Osteoblast (primary cell): ENCODE measurements around the gene EHF. TPM values are rescaled to one million over a fixed set of nuclear protein-coding genes. Genes with fewer than 3 reads are reported as not detected.

Experiments
- DNase-seq: peaks from one replicate; pipeline ENCODE4 v3.0.0; 2011; ENCODE audit warnings: low spot score, mixed read lengths; ENCODE audit not compliant: insufficient read length; ENCODE audit errors: missing footprints
- H2AFZ ChIP-seq: 2 replicates; pipeline ENCODE4 v1.6.0; 2011; ENCODE audit warnings: mild to moderate bottlenecking, low read length
- H3K27ac ChIP-seq: 2 replicates; pipeline ENCODE4 v1.5.1; 2011; ENCODE audit warnings: mild to moderate bottlenecking, low read depth, low read length, moderate library complexity
- H3K27me3 ChIP-seq: 2 replicates; pipeline ENCODE4 v1.6.0; 2012; ENCODE audit warnings: mild to moderate bottlenecking, control low read depth, inconsistent platforms, low read length, moderate library complexity; ENCODE audit not compliant: insufficient read depth
- H3K36me3 ChIP-seq: 2 replicates; pipeline ENCODE4 v1.5.1; 2011; ENCODE audit warnings: mild to moderate bottlenecking, low read length, control low read depth, moderate library complexity; ENCODE audit not compliant: insufficient read depth
- H3K4me1 ChIP-seq: 2 replicates; pipeline ENCODE4 v1.5.1; 2011; ENCODE audit warnings: mild to moderate bottlenecking, low read length, control low read depth, moderate library complexity; ENCODE audit not compliant: insufficient read depth
- H3K4me2 ChIP-seq: 2 replicates; pipeline ENCODE4 v1.6.0; 2011; ENCODE audit warnings: mild to moderate bottlenecking, low read length; ENCODE audit not compliant: insufficient read depth
- H3K4me3 ChIP-seq: fragments of 200-600 bp; sonication (generic); 3 replicates; pipeline ENCODE4 v1.5.1; 2012; ENCODE audit warnings: mild to moderate bottlenecking, low read length, inconsistent platforms; ENCODE audit not compliant: insufficient read depth
- H3K79me2 ChIP-seq: 2 replicates; pipeline ENCODE4 v1.6.0; 2012; ENCODE audit warnings: mild to moderate bottlenecking, low read length, control low read depth, inconsistent platforms; ENCODE audit not compliant: insufficient read depth
- H3K9me3 ChIP-seq: 2 replicates; pipeline ENCODE4 v1.5.1; 2011; ENCODE audit warnings: low read depth, low read length, control low read depth
- H4K20me1 ChIP-seq: 2 replicates; pipeline ENCODE4 v1.6.0; 2012; ENCODE audit warnings: mild to moderate bottlenecking, low read length, control low read depth; ENCODE audit not compliant: insufficient read depth
- total RNA-seq: library from RNA; depleted of rRNA; stranded (reverse); fragments of >200 nt; gene quantifications from 2 replicates; pipeline ENCODE4 v1.2.3, GENCODE V29; 2012
- TF ChIP-seq, protein P1 (sequence below): IDR thresholded peaks from 2 replicates; pipeline ENCODE4 v1.5.1; 2011; ENCODE audit warnings: mild to moderate bottlenecking, low read depth, low read length, moderate library complexity; ENCODE audit errors: extremely low read depth

The EHF gene
- total RNA-seq, 1 donor, result not detected

DNA sequence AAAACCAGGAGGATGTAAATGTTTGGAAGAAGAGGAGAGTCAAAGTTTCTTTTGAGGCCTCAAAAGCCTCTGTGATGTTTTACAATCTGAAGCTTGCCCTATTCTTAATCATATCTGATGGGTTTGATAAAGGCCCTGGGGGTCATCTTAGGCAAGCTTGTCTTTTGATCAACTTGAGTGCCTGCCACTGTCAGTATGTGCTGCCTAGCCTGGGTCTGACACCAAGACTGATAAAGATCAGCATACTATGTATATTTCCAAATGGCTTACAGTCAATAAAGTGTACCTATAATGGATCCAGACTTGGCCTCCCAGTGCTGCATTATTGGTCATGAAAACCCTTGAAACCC lies 12.7 kb downstream of the EHF start:
- Histone ChIP-seq H3K4me1 (peaks cover 33% of the 10 kb centered on the region), H3K4me2 (no peak overlapping the region), H3K4me3 (no peak overlapping the region), H4K20me1 (no peaks in the 10 kb centered on the region), H3K79me2 (no peaks in the 10 kb centered on the region), H3K9me3 (no peaks in the 10 kb centered on the region), H3K27me3 (no peaks in the 10 kb centered on the region), H2AFZ (no peak overlapping the region), H3K36me3 (no peaks in the 10 kb centered on the region), H3K27ac (peak overlapping the region; percentile 12)
- no peak for DNase-seq
- TF ChIP-seq, protein P1, sequence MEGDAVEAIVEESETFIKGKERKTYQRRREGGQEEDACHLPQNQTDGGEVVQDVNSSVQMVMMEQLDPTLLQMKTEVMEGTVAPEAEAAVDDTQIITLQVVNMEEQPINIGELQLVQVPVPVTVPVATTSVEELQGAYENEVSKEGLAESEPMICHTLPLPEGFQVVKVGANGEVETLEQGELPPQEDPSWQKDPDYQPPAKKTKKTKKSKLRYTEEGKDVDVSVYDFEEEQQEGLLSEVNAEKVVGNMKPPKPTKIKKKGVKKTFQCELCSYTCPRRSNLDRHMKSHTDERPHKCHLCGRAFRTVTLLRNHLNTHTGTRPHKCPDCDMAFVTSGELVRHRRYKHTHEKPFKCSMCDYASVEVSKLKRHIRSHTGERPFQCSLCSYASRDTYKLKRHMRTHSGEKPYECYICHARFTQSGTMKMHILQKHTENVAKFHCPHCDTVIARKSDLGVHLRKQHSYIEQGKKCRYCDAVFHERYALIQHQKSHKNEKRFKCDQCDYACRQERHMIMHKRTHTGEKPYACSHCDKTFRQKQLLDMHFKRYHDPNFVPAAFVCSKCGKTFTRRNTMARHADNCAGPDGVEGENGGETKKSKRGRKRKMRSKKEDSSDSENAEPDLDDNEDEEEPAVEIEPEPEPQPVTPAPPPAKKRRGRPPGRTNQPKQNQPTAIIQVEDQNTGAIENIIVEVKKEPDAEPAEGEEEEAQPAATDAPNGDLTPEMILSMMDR, result no peak

DNA sequence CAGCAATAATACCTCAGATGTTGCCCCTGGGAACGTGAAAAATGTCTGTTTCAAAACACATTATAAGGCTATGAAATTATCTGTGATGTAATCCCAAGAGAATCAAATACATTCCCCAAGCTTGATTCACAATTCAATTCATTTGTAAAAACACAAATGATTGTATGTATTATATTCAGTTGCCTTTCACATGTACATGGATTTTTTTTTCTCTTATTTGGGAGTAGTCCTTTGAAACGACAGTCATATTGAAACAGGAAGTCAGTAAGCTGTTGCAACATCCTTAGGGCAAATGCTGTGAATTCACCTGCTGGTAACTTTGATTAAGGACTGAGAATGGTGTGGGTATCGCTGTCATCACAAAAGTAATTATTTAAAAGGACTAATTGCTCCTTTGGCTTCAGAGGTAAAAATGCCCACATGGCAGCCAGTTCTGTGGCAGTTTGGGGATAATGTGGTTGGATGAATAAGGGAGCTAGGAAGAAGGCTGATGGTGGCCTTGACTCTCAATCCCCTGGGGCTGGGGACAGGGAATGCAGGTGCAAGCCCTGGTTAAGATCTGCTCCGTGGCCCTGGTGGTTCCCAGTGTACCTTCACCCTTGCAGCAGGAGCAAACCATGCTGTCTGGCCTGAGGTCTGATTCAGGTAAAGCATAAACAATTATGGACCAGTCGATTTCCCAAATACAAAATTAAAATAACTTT lies 13.2 kb downstream of the EHF start:
- H3K4me2 ChIP-seq, result no peak overlapping the region
- H3K36me3 ChIP-seq, result no peaks in the 10 kb centered on the region
- no peaks in the 10 kb centered on the region for H3K27me3 ChIP-seq
- no peaks in the 10 kb centered on the region for H3K9me3 ChIP-seq
- TF ChIP-seq, protein P1, result no peak
- peak overlapping the region; percentile 12 for H3K27ac ChIP-seq
- H3K4me3 ChIP-seq, result no peak overlapping the region
- H2AFZ ChIP-seq, result peak overlapping the region; percentile 13
- H3K79me2 ChIP-seq, result no peaks in the 10 kb centered on the region
- H4K20me1 ChIP-seq, result no peaks in the 10 kb centered on the region
- DNase-seq, result peak; percentile 65
- H3K4me1 ChIP-seq, result peaks cover 33% of the 10 kb centered on the region

DNA sequence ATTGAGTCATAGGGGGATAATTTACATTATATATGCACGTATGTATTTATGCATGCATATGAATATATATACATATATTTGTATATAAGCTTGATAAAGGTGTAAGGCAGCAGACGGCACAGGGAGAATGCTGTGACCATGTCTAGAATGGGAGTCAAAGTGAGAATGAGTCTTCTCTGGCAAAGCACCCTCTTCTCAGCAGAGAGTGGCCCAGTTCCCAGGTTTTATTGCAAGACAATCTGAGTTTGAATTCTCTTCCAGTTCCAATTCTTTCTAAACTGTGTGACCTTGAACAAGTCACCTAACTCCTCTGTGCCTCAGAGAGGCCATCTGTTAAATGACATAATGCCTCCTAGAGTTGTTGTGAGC lies 13.8 kb downstream of the EHF start:
- no peaks in the 10 kb centered on the region for H3K79me2 ChIP-seq
- no peak for DNase-seq
- TF ChIP-seq, protein P1, result no peak
- H3K27ac ChIP-seq, result no peak overlapping the region
- no peaks in the 10 kb centered on the region for H4K20me1 ChIP-seq
- H2AFZ ChIP-seq, result no peak overlapping the region
- H3K4me1 ChIP-seq, result peaks cover 33% of the 10 kb centered on the region
- H3K4me2 ChIP-seq, result no peak overlapping the region
- no peaks in the 10 kb centered on the region for H3K27me3 ChIP-seq
- no peaks in the 10 kb centered on the region for H3K36me3 ChIP-seq
- no peaks in the 10 kb centered on the region for H3K9me3 ChIP-seq
- H3K4me3 ChIP-seq, result no peak overlapping the region

DNA sequence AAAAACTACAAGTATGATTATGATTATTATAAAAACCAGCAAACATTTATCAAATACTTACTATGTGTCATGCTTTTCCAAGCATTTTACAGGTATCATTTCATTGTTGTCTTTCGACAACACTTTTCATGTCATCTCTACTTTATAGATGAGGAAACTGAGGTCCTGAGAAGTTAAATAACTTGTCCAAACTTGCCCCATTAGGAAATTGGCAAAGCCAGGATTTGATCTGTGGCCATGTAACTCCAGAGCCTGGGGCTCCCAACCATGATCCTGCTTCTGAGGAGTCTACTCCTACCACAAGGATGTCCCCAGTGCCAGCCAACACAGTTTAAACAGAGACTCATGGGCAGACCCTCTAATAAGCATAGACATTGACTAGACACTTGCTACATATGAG lies 15.2 kb downstream of the EHF start:
- peaks cover 33% of the 10 kb centered on the region for H3K4me1 ChIP-seq
- H4K20me1 ChIP-seq, result no peaks in the 10 kb centered on the region
- no peaks in the 10 kb centered on the region for H3K36me3 ChIP-seq
- H3K27ac ChIP-seq, result no peak overlapping the region
- H3K4me3 ChIP-seq, result no peak overlapping the region
- no peaks in the 10 kb centered on the region for H3K79me2 ChIP-seq
- H3K27me3 ChIP-seq, result no peaks in the 10 kb centered on the region
- H3K9me3 ChIP-seq, result no peaks in the 10 kb centered on the region
- H3K4me2 ChIP-seq, result no peak overlapping the region
- no peak for DNase-seq
- no peak overlapping the region for H2AFZ ChIP-seq
- TF ChIP-seq, protein P1, result no peak
